ENCODE measurements around the gene NPIPB6.
A peak's percentile ranks its signal among the peaks of the same experiment; 100 is the strongest.
"Not testable (repeated sequence)": the region's sequence is repeated elsewhere in the genome, so short reads cannot be mapped to it uniquely, and the experiment has no call there.

NPIPB6 gene

DNA sequence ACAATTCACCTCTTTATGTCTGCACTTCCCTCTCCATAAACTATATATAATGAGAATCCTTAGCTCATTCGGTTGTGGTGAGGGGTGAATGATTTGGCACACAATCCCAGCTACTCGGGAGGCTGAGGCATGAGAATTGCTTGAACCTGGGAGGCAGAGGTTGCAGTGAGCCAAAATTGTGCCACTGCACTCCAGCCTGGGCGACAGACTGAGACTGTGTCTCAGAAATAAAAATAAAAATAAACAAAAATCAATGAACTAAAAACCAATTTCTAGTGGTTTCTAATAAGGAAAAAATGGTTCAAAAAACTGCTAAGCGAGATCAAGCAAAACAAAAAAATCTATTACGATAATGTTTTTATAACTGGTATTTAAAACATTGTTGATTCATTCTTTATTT, at the start of gene NPIPB6:
Gene NPIPB6 (minus strand): TSS at position 101 of the 400 bp plus-strand sequence. CDS start 686 bp downstream, outside the sequence.
- not testable (repeated sequence) for H3K4me3 ChIP-seq (ENCODE audit: low read depth, low read length); DNase-seq (ENCODE audit: low read depth)

DNA sequence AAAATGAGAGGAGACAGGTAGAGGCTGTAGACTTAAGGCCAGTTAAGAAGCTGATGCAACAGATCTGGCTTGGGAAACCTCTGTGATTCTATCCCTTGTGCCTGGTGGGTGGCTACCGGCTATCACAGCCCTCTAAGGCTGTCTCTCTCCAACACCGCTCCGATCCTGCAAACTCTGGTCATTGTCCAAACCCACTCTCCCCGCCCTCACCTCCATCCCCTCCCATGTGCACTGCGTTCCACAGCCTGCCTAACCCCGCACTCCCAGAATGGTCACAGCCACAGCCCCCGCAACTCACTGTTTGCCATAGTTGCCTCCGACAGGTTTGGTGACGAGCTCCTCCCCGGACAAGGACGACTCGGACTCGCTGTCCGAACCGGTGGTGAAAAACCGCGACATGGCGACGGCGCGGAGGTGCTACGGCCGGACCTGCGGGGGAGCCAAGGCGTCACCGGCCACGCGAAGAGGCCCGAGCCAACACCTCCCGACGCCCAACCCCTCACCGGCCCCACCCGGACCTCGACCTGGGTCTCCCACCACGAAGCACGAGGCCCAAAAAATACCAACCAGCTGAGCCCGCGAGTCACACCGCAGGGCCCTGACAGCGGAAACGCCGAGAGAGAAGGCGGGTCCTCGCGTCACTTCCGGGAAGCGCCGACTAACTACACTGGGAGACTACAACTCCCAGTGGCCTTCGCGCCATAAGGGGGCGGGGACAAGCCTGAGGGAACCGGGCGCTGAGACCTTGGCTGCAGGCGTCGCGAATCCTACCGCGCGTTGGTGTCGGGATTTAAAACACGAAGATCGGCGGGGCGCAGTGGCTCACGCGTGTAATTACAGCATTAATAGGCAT, 40.1 kb upstream of the NPIPB6 start, which contains the start of gene EIF3CL:
Gene EIF3CL (minus strand): TSS at position 622 of the 853 bp plus-strand sequence. CDS start 223 bp downstream, at position 399.
- DNase-seq (ENCODE audit: low read depth), result not testable (repeated sequence)
- peak within 1 kb of the TSS; percentile 45 for H3K4me3 ChIP-seq (ENCODE audit: low read depth, low read length)

DNA sequence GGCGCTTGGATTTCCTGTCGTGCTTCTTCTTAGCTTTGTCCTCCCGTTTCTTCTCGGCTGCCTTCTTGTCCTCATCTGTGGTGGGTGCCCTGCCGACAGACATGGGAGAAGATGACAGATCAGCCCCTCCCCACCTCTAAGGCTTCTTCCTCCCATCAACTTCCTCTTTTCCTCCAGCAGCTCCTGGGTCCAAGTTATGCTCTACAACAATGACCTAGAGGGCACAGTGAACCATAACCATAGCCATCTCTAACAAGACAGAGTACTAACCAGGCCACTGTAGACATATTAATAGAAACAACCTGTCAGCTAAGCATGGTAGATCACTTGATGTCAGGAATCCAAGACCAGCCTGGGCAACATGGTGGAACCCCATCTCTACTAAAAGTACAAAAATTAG, 28.7 kb upstream of the NPIPB6 start:
- H3K4me3 ChIP-seq (ENCODE audit: low read depth, low read length); DNase-seq (ENCODE audit: low read depth): not testable (repeated sequence)

DNA sequence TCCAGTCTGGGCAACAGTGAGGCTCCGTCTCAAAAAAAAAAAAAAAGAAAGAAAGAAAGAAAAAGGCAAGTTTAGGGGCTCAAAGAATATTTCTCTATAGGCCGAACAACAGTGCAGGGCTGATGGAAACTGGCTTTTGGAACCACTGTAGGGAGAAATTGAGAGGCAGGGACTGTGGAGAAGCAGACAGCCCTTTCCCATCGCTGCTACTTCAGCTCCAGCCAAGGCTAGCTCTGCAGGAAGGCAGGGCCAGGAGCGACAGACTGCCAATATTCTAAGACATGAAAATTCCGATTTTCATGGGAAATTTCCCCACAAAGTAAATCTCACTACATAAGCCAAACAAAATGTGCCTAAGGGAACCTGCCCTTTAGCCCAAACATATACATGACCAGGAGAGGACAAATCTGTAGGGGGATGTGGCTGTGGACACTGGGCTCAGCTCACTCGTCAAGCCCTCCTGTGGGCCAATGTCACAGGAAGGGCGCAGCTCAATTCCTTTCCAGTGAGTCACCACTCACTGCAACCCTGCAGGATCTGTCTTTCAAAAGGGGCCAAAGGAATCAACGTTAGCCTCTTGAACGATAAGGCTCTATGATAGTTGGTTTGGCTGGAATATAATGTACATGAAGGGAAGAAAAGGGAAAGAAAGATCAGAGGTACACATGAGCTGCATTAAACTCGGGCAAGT, 19.0 kb upstream of the NPIPB6 start:
- DNase-seq (ENCODE audit: low read depth); H3K4me3 ChIP-seq (ENCODE audit: low read depth, low read length): not testable (repeated sequence)

DNA sequence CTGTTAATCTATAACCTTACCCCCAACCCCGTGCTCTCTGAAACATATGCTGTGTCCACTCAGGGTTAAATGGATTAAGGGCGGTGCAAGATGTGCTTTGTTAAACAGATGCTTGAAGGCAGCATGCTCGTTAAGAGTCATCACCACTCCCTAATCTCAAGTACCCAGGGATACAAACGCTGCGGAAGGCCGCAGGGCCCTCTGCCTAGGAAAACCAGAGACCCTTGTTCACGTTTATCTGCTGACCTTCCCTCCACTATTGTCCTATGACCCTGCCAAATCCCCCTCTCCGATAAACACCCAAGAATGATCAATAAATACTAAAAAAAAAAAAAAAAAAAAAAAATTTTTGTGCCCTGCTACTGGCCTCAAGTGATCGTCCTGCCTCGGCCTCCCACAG, 14.5 kb upstream of the NPIPB6 start:
- not testable (repeated sequence) for H3K4me3 ChIP-seq (ENCODE audit: low read depth, low read length); DNase-seq (ENCODE audit: low read depth)

DNA sequence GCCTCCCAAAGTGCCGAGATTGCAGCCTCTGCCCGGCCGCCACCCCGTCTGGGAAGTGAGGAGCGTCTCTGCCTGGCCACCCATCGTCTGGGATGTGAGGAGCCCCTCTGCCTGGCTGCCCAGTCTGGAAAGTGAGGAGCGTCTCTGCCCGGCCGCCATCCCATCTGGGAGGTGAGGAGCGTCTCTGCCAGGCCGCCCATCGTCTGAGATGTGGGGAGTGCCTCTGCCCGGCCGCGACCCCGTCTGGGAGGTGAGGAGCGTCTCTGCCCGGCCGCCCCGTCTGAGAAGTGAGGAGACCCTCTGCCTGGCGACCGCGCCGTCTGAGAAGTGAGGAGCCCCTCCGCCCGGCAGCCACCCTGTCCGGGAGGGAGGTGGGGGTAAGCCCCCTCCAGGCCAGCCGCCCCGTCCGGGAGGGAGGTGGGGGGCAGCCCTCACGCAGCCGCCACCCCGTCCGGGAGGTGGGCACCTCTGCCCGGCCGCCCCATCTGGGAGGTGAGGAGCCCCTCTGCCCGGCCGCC, 13.9 kb upstream of the NPIPB6 start:
- not testable (repeated sequence) for DNase-seq (ENCODE audit: low read depth); H3K4me3 ChIP-seq (ENCODE audit: low read depth, low read length)

DNA sequence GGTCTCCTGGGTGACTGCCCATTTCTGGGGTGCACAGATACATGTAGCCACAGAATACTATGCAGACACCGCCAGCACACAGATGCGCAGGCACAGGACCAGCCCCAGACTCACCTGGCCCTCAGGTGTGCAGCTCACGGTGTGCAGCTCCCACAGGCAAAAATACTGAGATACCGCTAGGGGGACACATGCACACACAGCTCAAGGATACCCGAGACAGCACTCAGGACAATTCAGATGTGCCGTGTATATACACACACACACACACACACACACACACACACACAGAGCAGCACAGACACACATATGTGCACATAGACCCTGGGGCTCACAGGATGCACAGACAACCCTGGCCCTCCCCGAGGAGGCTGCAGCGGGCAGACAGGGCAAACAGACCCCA, 11.8 kb upstream of the NPIPB6 start:
- H3K4me3 ChIP-seq (ENCODE audit: low read depth, low read length); DNase-seq (ENCODE audit: low read depth): not testable (repeated sequence)

DNA sequence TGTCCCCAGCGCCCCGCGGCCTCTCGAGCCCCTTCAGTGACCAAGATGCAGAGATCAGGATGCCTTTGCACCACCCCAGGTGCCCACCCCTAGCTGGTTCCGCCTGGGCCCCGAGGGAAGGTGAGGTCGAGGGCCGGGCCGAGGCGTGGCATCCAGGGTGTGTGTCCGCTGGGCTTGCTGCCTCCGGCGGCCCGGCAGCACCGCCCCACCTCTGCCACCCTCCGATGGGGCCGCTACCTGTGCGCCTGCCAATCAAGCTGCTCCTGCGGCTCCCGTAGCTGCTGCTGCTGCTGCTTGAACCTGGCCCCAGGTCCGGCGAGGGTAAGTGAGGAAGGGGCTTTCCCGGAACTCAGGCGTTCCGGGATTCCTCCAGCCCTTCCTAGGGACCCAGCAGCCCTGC, 11.0 kb upstream of the NPIPB6 start:
- not testable (repeated sequence) for H3K4me3 ChIP-seq (ENCODE audit: low read depth, low read length); DNase-seq (ENCODE audit: low read depth)

DNA sequence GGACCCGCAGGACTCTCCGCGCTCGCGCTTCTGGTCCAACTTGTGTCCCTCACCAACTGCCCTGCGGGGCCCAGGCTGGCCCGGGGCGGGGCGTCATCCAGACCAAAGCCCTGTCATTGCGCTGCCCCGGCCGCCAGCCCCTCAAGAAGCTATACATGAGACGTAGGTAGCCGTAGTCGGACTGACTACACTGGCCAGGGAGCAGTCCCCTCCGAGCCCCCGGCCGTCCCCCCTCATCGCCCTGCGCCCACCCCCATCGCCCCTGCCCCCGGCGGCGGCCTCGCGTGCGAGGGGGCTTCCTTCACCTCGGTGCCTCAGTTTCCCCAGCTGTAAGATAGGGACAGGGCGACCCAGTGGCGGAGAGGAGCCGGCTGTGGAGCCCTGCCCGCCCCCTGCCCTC, 4.6 kb upstream of the NPIPB6 start:
- not testable (repeated sequence) for H3K4me3 ChIP-seq (ENCODE audit: low read depth, low read length); DNase-seq (ENCODE audit: low read depth)

DNA sequence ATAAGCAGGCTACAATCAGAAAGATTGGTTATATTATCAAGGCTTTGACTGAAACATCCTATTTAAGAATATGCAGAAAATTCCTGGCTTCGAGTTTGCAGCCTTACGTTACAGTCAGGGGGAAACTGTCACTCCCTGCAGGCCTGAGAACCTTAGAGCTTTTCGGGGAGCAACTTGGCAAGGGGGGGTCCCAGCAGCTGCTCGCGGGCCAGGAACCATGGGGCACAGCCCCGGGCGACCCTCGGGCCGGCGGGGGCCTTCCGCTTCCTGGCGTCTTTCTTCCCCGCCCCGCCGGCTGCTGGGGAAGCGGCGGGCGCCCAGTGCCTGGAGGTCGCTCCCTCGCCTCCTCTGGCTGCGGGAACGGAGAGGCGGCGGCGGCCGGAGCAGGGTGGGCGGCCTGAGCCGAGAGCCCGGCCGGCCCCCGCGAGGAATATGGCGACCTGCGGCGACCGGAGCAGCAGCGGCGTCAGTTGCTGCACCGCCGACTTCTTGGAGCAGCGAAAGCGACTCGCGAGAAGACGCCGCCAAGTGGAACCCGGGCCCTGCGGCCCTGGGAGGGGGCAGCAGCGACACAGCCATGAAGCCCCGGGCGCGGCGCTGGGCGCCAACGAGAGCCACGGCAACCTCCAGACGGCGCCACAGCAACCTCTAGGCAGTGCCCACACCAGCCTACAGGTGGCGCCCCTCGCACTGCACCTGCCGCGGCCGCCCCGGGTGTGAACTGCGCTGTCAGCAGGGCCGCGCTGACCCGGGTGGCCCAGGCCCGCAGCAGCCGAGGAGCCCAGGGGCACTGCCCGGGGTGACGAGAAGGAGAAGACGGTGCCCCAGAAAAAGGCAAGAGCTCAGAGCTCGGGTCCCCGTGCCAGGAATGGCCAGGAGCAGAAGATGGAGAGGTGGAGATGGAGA, 1.2 kb upstream of the NPIPB6 start:
- not testable (repeated sequence) for H3K4me3 ChIP-seq (ENCODE audit: low read depth, low read length); DNase-seq (ENCODE audit: low read depth)

DNA sequence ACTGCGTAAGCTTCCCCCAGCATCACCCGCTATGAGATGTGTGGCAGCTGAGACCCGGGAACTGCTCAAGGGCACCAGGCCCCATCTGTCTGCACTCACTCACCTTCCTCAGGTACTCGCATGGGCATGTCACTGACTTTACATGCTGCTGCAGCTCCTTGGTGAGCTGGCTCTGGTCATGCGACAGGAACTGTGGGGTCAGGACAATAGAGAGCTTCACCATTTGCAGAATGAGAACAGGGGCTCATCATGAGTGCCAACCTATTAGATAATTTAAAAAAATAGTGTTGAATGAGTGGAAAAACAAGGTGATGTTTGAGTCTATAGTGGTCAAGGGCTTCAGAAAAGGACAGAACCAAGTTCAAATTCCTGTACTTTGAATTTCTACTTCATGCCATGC, 708 bp downstream of the NPIPB6 start:
- DNase-seq (ENCODE audit: low read depth); H3K4me3 ChIP-seq (ENCODE audit: low read depth, low read length): not testable (repeated sequence)

DNA sequence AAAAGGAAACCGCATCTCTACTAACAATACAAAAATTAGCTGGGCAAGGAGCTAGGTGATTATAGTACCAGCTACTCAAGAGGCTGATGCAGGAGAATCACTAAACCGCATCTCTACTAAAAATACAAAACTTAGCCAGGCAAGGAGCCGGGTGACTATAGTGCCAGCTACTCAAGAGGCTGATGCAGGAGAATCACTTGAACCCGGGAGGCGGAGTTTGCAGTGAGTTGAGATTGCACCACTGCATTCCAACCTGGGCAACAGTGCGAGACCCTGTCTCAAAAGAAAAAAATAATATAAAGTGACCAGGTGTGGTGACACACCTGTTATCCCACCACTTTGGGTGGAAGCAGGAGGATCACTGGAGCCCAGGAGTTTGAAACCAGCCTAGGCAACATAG, 25.1 kb downstream of the NPIPB6 start:
- not testable (repeated sequence) for DNase-seq (ENCODE audit: low read depth); H3K4me3 ChIP-seq (ENCODE audit: low read depth, low read length)

DNA sequence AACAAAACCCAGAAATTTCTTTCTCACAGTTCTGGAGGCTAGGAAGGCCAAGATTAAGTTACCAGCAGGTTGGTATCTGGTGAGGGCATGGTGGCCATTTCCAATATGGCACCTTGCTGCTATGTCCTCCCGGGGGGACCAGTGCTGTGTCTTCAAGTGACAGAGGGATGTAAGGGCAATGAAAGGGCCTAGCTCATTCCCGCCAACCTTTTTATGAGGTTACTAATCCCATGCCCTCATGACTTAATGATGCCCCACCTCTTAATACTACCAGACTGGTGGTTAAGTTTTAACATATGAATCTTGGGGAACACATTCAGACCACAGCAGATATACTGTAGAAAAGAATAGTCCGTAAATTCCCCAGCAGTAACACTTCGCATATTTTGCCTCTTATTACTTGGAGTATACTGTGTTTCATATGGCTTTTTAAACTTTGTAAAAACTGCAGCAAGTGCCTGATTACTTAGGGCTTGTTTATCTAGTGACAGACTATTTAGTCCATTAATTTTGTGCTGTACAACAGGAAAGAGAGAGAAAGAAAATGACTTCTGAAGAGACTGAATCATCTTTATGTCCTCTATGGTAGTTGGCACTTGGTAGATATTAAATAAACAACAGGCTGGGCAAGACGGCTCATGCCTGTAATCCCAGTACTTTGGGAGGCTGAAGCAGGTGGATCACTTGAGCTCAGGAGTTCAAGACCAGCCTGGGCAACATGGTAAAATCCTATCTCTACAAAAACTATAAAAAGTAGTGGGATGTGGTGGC, 26.2 kb downstream of the NPIPB6 start:
- H3K4me3 ChIP-seq (ENCODE audit: low read depth, low read length); DNase-seq (ENCODE audit: low read depth): not testable (repeated sequence)

DNA sequence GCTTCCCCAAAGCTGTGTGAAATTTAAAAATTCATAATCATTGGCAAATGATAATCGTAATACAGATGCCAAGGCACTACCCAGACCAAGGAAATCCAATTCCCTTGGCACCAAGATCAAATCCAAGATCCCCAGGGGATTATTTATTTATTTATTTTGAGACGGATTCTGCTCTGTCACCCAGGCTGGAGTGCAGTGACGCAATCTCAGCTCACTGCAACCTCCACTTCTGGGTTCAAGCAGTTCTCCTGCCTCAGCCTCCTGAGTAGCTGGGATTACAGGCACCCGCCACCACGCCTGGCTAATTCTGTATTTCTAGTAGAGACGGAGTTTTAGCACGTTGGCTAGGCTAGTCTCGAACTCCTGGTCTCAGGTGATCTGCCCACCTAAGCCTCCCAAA, 27.6 kb downstream of the NPIPB6 start:
- not testable (repeated sequence) for H3K4me3 ChIP-seq (ENCODE audit: low read depth, low read length); DNase-seq (ENCODE audit: low read depth)

DNA sequence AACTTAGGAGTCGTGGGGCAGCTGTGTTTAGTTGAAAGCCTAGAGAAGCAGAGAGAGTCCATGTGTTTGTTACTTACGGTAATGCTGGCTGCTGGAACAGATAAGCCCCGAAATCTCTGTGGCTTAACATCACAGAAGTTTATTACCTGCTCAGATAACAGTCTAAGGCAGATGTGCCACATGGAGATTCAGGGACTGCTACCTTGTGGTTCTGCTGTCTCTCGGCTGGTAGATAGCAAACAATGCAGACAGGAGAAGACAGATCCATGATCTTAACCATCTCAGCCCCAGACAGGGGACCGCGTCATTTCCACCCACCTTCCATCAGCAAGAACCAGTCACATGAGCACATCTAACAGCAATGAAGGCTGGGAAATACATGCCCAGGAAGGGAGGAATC, 30.7 kb downstream of the NPIPB6 start:
- not testable (repeated sequence) for H3K4me3 ChIP-seq (ENCODE audit: low read depth, low read length); DNase-seq (ENCODE audit: low read depth)

DNA sequence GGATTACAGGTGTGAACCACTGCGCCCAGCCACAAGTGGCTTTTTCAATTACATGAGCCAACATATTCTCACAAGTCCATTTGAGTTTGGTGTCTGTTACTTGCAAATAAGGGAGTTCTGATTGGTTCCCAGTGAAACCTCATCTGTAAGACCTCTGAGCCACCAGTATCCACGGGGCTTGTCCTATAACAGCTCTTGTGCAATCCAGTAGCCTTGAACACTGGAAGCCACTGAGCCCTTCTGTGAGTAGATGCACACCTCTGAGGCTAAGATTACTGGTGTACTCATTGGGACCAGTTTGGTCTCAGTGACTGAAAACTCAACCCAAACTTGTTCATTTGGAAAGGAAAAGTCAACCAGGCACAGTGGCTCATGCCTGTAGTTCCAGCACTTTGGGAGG, 32.3 kb downstream of the NPIPB6 start:
- DNase-seq (ENCODE audit: low read depth); H3K4me3 ChIP-seq (ENCODE audit: low read depth, low read length): not testable (repeated sequence)

DNA sequence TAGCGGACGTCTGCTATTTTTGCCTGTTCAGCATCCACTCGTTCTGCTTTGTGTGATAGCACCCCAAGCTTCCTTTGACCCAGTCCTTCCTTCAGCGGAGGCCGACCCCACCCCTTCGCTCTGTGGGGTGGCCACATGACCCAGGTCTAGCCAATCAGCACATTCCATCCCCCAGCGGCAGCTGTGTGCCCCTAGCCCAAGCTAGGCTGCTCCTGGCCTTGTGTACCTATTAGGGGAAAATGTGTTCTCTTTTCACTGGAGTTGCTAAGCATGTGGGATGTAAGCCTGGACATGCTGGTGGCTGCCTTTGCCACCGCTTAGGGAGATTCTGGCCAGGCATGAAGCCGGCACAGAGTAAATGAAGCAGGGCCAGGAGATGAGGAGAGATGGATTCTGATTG, 33.1 kb downstream of the NPIPB6 start:
- not testable (repeated sequence) for H3K4me3 ChIP-seq (ENCODE audit: low read depth, low read length); DNase-seq (ENCODE audit: low read depth)
